ENCODE measurements around the gene BROX.
A peak's percentile ranks its signal among the peaks of the same experiment; 100 is the strongest.
"Not testable (repeated sequence)": the region's sequence is repeated elsewhere in the genome, so short reads cannot be mapped to it uniquely, and the experiment has no call there.

Gene BROX

GRCh38 chr1:222712253-222713090 is at the start of gene BROX, which contains the start of gene AIDA:
Gene BROX (plus strand): TSS chr1:222712564. CDS start chr1:222715700, 3,136 bp downstream.
Gene AIDA (minus strand): TSS chr1:222712491. CDS start chr1:222712317, 174 bp downstream.
- DNase-seq, result peak; percentile 83

- DNase-seq, result no peak
These were observed 48.9 kb upstream of the BROX start for GRCh38 chr1:222663431-222663934.

GRCh38 chr1:222665964-222666363 is 46.4 kb upstream of the BROX start:
- no peak for DNase-seq

GRCh38 chr1:222668184-222668583 is 44.2 kb upstream of the BROX start:
- DNase-seq, result not testable (repeated sequence)

- DNase-seq, result not testable (repeated sequence)
These were observed 43.3 kb upstream of the BROX start for GRCh38 chr1:222669107-222669506.

- no peak for DNase-seq
These were observed 42.3 kb upstream of the BROX start for GRCh38 chr1:222670110-222670509.

GRCh38 chr1:222680080-222680479 is 32.3 kb upstream of the BROX start:
- DNase-seq, result peak; percentile 6

- no peak for DNase-seq
These were observed 21.3 kb upstream of the BROX start for GRCh38 chr1:222691016-222691415.

GRCh38 chr1:222694927-222695326 is 17.4 kb upstream of the BROX start:
- no peak for DNase-seq

- DNase-seq, result no peak
These were observed 15.6 kb upstream of the BROX start for GRCh38 chr1:222696741-222697140.

- no peak for DNase-seq
These were observed 15.2 kb upstream of the BROX start for GRCh38 chr1:222697203-222697602.

GRCh38 chr1:222697826-222698225 is 14.5 kb upstream of the BROX start:
- DNase-seq, result no peak

- DNase-seq, result no peak
These were observed 10.2 kb upstream of the BROX start for GRCh38 chr1:222702210-222702609.

- no peak for DNase-seq
These were observed 8.1 kb upstream of the BROX start for GRCh38 chr1:222704260-222704659.

- DNase-seq, result no peak
These were observed 5.5 kb upstream of the BROX start for GRCh38 chr1:222706815-222707214.

- no peak for DNase-seq
These were observed 2.6 kb upstream of the BROX start for GRCh38 chr1:222709700-222710153.

- peak; percentile 10 for DNase-seq
These were observed 778 bp upstream of the BROX start for GRCh38 chr1:222711319-222712252.

GRCh38 chr1:222713091-222713961 is 962 bp downstream of the BROX start:
- DNase-seq, result peak; percentile 95

GRCh38 chr1:222716393-222716792 is 4.0 kb downstream of the BROX start:
- no peak for DNase-seq

- DNase-seq, result no peak
These were observed 16.4 kb downstream of the BROX start for GRCh38 chr1:222728746-222729145.

GRCh38 chr1:222730866-222731265 is 18.5 kb downstream of the BROX start:
- no peak for DNase-seq
